Right atrium auricular region (tissue), 2 donors: ENCODE measurements around the gene NAA10. TPM values are rescaled to one million over a fixed set of nuclear protein-coding genes. Genes with fewer than 3 reads are reported as not detected.

Experiments used
- DNase-seq: peaks from one replicate; pipeline ENCODE4 v3.0.0-alpha.2; 2019; ENCODE audit warnings: low spot score
- H3K27ac ChIP-seq, 2 donors: fragments of 200-600 bp; sonication (generic); 1 replicate in 1 of 2; 2 replicates in 1 of 2; pipeline ENCODE4 v1.5.1; 2016 to 2019
- H3K27me3 ChIP-seq, 2 donors: fragments of 200-600 bp; sonication (generic); one replicate each; pipeline versions ENCODE4 v1.5.1 to v1.6.0; 2017 to 2019
- H3K36me3 ChIP-seq: fragments of 200-600 bp; sonication (generic); one replicate; pipeline ENCODE4 v1.5.1; 2016
- H3K4me1 ChIP-seq, 2 donors: fragments of 200-600 bp; sonication (generic); one replicate each; pipeline versions ENCODE4 v1.5.1 to v1.6.0; 2017 to 2019
- H3K4me3 ChIP-seq, 2 donors: fragments of 200-600 bp; sonication (generic); 1 replicate in 1 of 2; 2 replicates in 1 of 2; pipeline ENCODE4 v1.5.1; 2017 to 2019; ENCODE audit warnings: mild to moderate bottlenecking in 1 of 2, moderate library complexity in 1 of 2
- H3K9me3 ChIP-seq, 2 donors: fragments of 200-600 bp; sonication (generic); one replicate each; pipeline ENCODE4 v1.5.1; 2019
- CTCF ChIP-seq, 2 donors: fragments of 200-600 bp; sonication (generic); IDR thresholded peaks; one replicate each; pipeline ENCODE4 v1.5.1; 2019; ENCODE audit warnings: antibody characterized with exemption in 2 of 2
- total RNA-seq, 2 donors: library from RNA; depleted of rRNA; stranded (reverse); fragments of >200 nt; gene quantifications; one replicate each; pipeline ENCODE4 v1.1.0, GENCODE V29; 2016

NAA10 gene
- total RNA-seq, 2 donors from 2014 or later = 66.5 to 70.2 TPM

GRCh38 chrX:153953342-153953830 is 18.5 kb upstream of the NAA10 start:
- Histone ChIP-seq H3K27ac (peak overlapping the region; percentile 33 to 63), H3K4me3 (no peak overlapping the region), H3K27me3 (no peaks in the 10 kb centered on the region), H3K9me3 (no peaks in the 10 kb centered on the region), H3K36me3 (peaks cover 87% of the 10 kb centered on the region), H3K4me1 (peaks cover 0 to 11% of the 10 kb centered on the region in 2 donors)
- peak; percentile 99 to 100 for TF ChIP-seq CTCF (IDR thresholded peaks at IDR 0.05)
- peak; percentile 76 for DNase-seq

GRCh38 chrX:153952373-153953026 is 17.7 kb upstream of the NAA10 start:
- no peak for DNase-seq
- no peak for TF ChIP-seq CTCF (IDR thresholded peaks at IDR 0.05)
- Histone ChIP-seq H3K4me3 (no peak overlapping the region), H3K27ac (peak overlapping the region; percentile 33 to 63), H3K36me3 (peaks cover 78% of the 10 kb centered on the region), H3K27me3 (no peaks in the 10 kb centered on the region), H3K4me1 (peaks cover 0 to 11% of the 10 kb centered on the region in 2 donors), H3K9me3 (no peaks in the 10 kb centered on the region)

DNA sequence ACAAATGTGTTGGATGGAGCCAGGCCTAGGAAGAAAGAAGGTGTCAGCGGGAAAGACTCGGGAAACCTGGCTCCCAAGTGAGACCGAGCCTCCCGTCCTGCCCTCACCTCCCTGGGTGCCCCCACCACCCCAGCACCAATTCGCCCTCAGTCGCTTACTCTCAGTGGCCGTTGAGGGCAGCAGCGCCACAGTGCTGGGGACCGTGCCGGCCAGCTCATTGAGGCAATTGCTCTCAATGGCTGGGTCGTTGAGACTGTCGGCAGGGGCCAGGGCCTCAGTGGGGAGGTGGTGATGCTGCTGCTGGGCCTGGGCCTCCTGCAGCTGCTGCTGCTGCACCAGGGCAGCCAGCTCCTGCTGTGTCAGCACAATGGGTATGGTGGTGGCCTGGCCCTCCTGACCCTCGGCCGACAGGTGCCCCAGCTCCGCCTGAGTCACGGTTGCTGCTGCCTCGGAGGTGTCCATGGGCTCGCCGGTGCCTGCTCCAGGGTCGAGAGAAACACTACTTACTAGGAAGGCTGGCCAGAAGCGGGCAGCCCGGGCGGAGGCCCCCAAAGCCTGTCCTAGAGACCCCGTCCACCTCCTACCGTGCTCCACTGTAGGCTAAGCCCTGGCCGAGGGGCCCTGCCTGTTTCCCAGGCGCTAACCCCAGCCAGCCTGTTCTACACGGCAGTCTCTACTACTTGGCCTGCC is 17.0 kb upstream of the NAA10 start:
- no peaks in the 10 kb centered on the region for H3K27me3 ChIP-seq
- DNase-seq = no peak
- H3K27ac ChIP-seq = no peak overlapping the region
- H3K36me3 ChIP-seq = peaks cover 72% of the 10 kb centered on the region
- TF ChIP-seq CTCF (IDR thresholded peaks at IDR 0.05) = no peak
- no peaks in the 10 kb centered on the region for H3K9me3 ChIP-seq
- no peak overlapping the region for H3K4me3 ChIP-seq
- H3K4me1 ChIP-seq = peaks cover 0 to 11% of the 10 kb centered on the region in 2 donors

- H3K4me3 ChIP-seq = no peak overlapping the region
- no peak for TF ChIP-seq CTCF (IDR thresholded peaks at IDR 0.05)
- no peaks in the 10 kb centered on the region for H3K27me3 ChIP-seq
- DNase-seq = no peak
- peaks cover 0 to 11% of the 10 kb centered on the region in 2 donors for H3K4me1 ChIP-seq
- peaks cover 59% of the 10 kb centered on the region for H3K36me3 ChIP-seq
- no peaks in the 10 kb centered on the region for H3K9me3 ChIP-seq
- no peak overlapping the region for H3K27ac ChIP-seq
Measured at GRCh38 chrX:153950127-153950526, 15.3 kb upstream of the NAA10 start.

GRCh38 chrX:153948847-153949805 is 14.3 kb upstream of the NAA10 start:
- H3K4me3 ChIP-seq = no peak overlapping the region
- H3K27ac ChIP-seq = peak overlapping the region in 1 of 2 donors; percentile 35
- no peak for TF ChIP-seq CTCF (IDR thresholded peaks at IDR 0.05)
- DNase-seq = no peak
- H3K4me1 ChIP-seq = peaks cover 0 to 11% of the 10 kb centered on the region in 2 donors
- H3K36me3 ChIP-seq = peaks cover 49% of the 10 kb centered on the region
- no peaks in the 10 kb centered on the region for H3K9me3 ChIP-seq
- H3K27me3 ChIP-seq = no peaks in the 10 kb centered on the region
